Body of pancreas (tissue), 4 donors: Measurements from ENCODE around the gene RICTOR.

Experiments
- POLR2A ChIP-seq, 3 donors: fragments of 450-650 bp; IDR thresholded peaks; one replicate each; pipeline ENCODE4 v1.6.1; 2016; ENCODE audit warnings: antibody characterized with exemption in 3 of 3, mild to moderate bottlenecking in 2 of 3
- TF ChIP-seq, protein P1 (sequence below), 7 experiments: fragments of 450-650 bp in 4 of 7; fragments of 200-600 bp in 3 of 7; sonication (generic) in 3 of 7; IDR thresholded peaks; one replicate each; pipeline ENCODE4 v1.5.1; 2016 to 2019; ENCODE audit warnings: antibody characterized with exemption in 7 of 7

DNA sequence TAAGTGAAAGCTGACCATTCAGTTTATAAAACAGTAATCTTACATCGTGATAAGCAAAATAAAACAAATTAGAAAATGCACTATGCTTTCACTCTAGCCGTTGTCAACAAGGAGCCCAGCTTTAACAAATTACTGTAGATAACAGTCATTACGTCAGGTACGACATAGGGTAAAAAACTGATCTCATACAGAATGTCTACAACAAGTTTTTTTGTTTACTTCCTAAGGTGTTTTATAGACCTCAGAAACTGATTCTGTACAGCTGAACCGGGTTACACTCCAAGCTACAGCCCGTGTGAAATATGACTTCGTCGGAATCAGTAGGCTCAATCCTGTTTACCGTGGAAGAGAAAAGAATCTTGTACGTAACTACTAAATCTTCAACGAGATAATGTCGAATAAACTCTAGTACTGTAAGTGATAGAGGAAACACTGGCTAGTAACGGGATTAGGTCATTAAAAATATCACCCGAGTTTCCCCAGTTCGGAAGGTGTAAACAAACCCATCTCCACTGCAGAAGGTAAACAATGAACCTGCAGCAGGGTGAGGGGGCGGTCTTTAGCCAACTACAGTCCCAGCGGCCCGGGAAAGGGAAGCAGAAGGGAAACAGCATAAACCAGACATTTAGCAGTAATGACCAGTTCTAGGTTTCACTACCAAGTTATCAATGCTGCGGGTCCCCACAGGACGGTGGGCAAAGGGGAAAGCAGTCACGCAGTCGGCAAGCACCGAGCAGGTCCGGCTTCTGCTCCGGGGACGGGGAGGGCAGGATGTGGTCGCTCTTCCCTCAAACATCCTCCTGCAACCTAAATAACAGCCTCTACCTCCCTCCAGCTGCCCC, 1.1 kb downstream of the RICTOR start:
- TF ChIP-seq, protein P1, sequence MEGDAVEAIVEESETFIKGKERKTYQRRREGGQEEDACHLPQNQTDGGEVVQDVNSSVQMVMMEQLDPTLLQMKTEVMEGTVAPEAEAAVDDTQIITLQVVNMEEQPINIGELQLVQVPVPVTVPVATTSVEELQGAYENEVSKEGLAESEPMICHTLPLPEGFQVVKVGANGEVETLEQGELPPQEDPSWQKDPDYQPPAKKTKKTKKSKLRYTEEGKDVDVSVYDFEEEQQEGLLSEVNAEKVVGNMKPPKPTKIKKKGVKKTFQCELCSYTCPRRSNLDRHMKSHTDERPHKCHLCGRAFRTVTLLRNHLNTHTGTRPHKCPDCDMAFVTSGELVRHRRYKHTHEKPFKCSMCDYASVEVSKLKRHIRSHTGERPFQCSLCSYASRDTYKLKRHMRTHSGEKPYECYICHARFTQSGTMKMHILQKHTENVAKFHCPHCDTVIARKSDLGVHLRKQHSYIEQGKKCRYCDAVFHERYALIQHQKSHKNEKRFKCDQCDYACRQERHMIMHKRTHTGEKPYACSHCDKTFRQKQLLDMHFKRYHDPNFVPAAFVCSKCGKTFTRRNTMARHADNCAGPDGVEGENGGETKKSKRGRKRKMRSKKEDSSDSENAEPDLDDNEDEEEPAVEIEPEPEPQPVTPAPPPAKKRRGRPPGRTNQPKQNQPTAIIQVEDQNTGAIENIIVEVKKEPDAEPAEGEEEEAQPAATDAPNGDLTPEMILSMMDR (IDR thresholded peaks at IDR 0.05) = no peak
- peak in 2 of 3 donors; percentile 22 to 36 for TF ChIP-seq POLR2A (IDR thresholded peaks at IDR 0.05)
